Tibial nerve (tissue), 4 donors: Measurements from ENCODE around the gene CD37. TPM values are rescaled to one million over a fixed set of nuclear protein-coding genes. Genes with fewer than 3 reads are reported as not detected.
A peak's percentile ranks its signal among the peaks of the same experiment; 100 is the strongest.
"Not testable (repeated sequence)": the region's sequence is repeated elsewhere in the genome, so short reads cannot be mapped to it uniquely, and the experiment has no call there.

ENCODE experiments used
- DNase-seq, 2 donors: peaks; one replicate each; pipeline ENCODE4 v3.0.0-alpha.2; 2019; ENCODE audit warnings: low spot score in 2 of 2
- H3K27ac ChIP-seq, 4 donors: fragments of 200-600 bp; sonication (generic) in 3 of 4; one replicate each; pipeline ENCODE4 v1.5.1; 2017 to 2019; ENCODE audit warnings: mild to moderate bottlenecking in 1 of 4
- H3K27me3 ChIP-seq, 2 donors: fragments of 200-600 bp; sonication (generic) in 1 of 2; one replicate each; pipeline versions ENCODE4 v1.5.1 to v1.6.0; 2017 to 2019
- H3K36me3 ChIP-seq, 3 donors: fragments of 200-600 bp; sonication (generic); one replicate each; pipeline ENCODE4 v1.5.1; 2018 to 2019
- H3K4me1 ChIP-seq, 4 donors: fragments of 200-600 bp; sonication (generic) in 3 of 4; one replicate each; pipeline ENCODE4 v1.5.1; 2017 to 2019
- H3K4me3 ChIP-seq, 4 donors: fragments of 200-600 bp; sonication (generic) in 3 of 4; one replicate each; pipeline ENCODE4 v1.5.1; 2017 to 2019; ENCODE audit warnings: mild to moderate bottlenecking in 1 of 4, moderate library complexity in 1 of 4
- H3K9me3 ChIP-seq, 4 donors: fragments of 200-600 bp; sonication (generic) in 3 of 4; one replicate each; pipeline ENCODE4 v1.5.1; 2017 to 2019
- CTCF ChIP-seq, 5 experiments: fragments of 200-600 bp in 3 of 5; fragments of 450-650 bp in 2 of 5; sonication (generic) in 3 of 5; IDR thresholded peaks; one replicate each; pipeline ENCODE4 v1.5.1; 2016 to 2019; ENCODE audit warnings: antibody characterized with exemption in 5 of 5, mild to moderate bottlenecking in 3 of 5, moderate library complexity in 2 of 5
- EP300 ChIP-seq, 2 donors: sonication (generic); formaldehyde crosslinking; IDR thresholded peaks; one replicate each; pipeline ENCODE4 v1.6.1; 2017; ENCODE audit warnings: antibody characterized with exemption in 2 of 2, mild to moderate bottlenecking in 1 of 2
- POLR2A ChIP-seq, 2 donors: fragments of 450-650 bp; IDR thresholded peaks; one replicate each; pipeline ENCODE4 v1.6.1; 2017; ENCODE audit warnings: antibody characterized with exemption in 2 of 2, mild to moderate bottlenecking in 2 of 2, moderate library complexity in 2 of 2
- WGBS, 2 donors: methylation state at CpG; one replicate each; pipeline ENCODE4 v1.1.5; 2018; 5-methylcytosine and 5-hydroxymethylcytosine counted together
- total RNA-seq, 4 donors: library from RNA; depleted of rRNA; stranded (reverse); fragments of >200 nt; gene quantifications; one replicate each; pipeline ENCODE4 v1.1.0, GENCODE V29; 2016

CD37 gene
- total RNA-seq, 4 donors from 2014 or later = 9.8 to 18.6 (median 15.8) TPM

GRCh38 chr19:49364083-49364737, 29.0 kb downstream of the CD37 start:
- TF ChIP-seq POLR2A (IDR thresholded peaks at IDR 0.05) = no peak
- TF ChIP-seq CTCF (IDR thresholded peaks at IDR 0.05) = no peak
- no peak for TF ChIP-seq EP300 (IDR thresholded peaks at IDR 0.05)
- Histone ChIP-seq H3K9me3 (peaks cover 0 to 5% (median 2%) of the 10 kb centered on the region in 4 donors), H3K27me3 (peaks cover 0 to 4% of the 10 kb centered on the region in 2 donors), H3K4me3 (peak overlapping the region in 3 of 4 donors; percentile 15 to 85 (median 53)), H3K36me3 (peaks cover 0 to 9% (median 0%) of the 10 kb centered on the region in 3 donors), H3K4me1 (peaks cover 0 to 34% (median 8%) of the 10 kb centered on the region in 4 donors), H3K27ac (peak overlapping the region in 3 of 4 donors; percentile 9 to 97 (median 59))
- DNase-seq = no peak
- 72 to 74% methylated on average over 27 of the region's 27 CpGs for WGBS, 2 donors

GRCh38 chr19:49366110-49366509, 30.9 kb downstream of the CD37 start:
- Histone ChIP-seq H3K27ac (no peak overlapping the region), H3K9me3 (peaks cover 0 to 18% (median 4%) of the 10 kb centered on the region in 4 donors), H3K4me3 (no peak overlapping the region), H3K36me3 (no peaks in the 10 kb centered on the region), H3K27me3 (peaks cover 0 to 4% of the 10 kb centered on the region in 2 donors), H3K4me1 (peaks cover 0 to 29% (median 8%) of the 10 kb centered on the region in 4 donors)
- TF ChIP-seq POLR2A (IDR thresholded peaks at IDR 0.05) (no peak), CTCF (IDR thresholded peaks at IDR 0.05) (no peak)
- no peak for DNase-seq

- Histone ChIP-seq H3K27ac (no peak overlapping the region), H3K27me3 (no peaks in the 10 kb centered on the region), H3K4me3 (no peak overlapping the region), H3K4me1 (peaks cover 0 to 6% (median 0%) of the 10 kb centered on the region in 4 donors), H3K36me3 (no peaks in the 10 kb centered on the region), H3K9me3 (peaks cover 0 to 18% (median 4%) of the 10 kb centered on the region in 4 donors)
- TF ChIP-seq POLR2A (IDR thresholded peaks at IDR 0.05) (no peak), CTCF (IDR thresholded peaks at IDR 0.05) (no peak), EP300 (IDR thresholded peaks at IDR 0.05) (no peak)
- WGBS, 2 donors = 89 to 93% methylated on average over 5 of the region's 5 CpGs
- no peak for DNase-seq
Measured at GRCh38 chr19:49368711-49369358, 33.6 kb downstream of the CD37 start.

GRCh38 chr19:49371184-49371583, 36.0 kb downstream of the CD37 start:
- Histone ChIP-seq H3K27me3 (no peaks in the 10 kb centered on the region), H3K4me1 (no peaks in the 10 kb centered on the region), H3K4me3 (no peak overlapping the region), H3K27ac (no peak overlapping the region), H3K36me3 (no peaks in the 10 kb centered on the region), H3K9me3 (peaks cover 0 to 18% (median 4%) of the 10 kb centered on the region in 4 donors)
- WGBS, 2 donors = 44 to 82% methylated on average over 3 of the region's 3 CpGs
- TF ChIP-seq CTCF (IDR thresholded peaks at IDR 0.05) = no peak
- no peak for TF ChIP-seq EP300 (IDR thresholded peaks at IDR 0.05)
- no peak for TF ChIP-seq POLR2A (IDR thresholded peaks at IDR 0.05)
- no peak for DNase-seq

GRCh38 chr19:49373174-49373573, 38.0 kb downstream of the CD37 start:
- DNase-seq, H3K27me3 ChIP-seq, H3K36me3 ChIP-seq, H3K27ac ChIP-seq, H3K4me1 ChIP-seq, H3K4me3 ChIP-seq: not testable (repeated sequence)
- 70 to 86% methylated on average over 3 of the region's 3 CpGs for WGBS, 2 donors
- peaks cover 0 to 18% (median 4%) of the 10 kb centered on the region in 4 donors for H3K9me3 ChIP-seq
